Neural cell (in vitro differentiated cells): Measurements from ENCODE around the gene PIK3R4. TPM values are rescaled to one million over a fixed set of nuclear protein-coding genes. Genes with fewer than 3 reads are reported as not detected.

Experiments used
- H2AFZ ChIP-seq: fragments of 200-600, 300-800 bp; sonication (generic), shearing (Covaris generic); 2 replicates; pipeline ENCODE4 v1.6.0; 2014; ENCODE audit warnings: low read depth, mild to moderate bottlenecking, antibody characterized with exemption, low read length, moderate library complexity
- H3F3A ChIP-seq: fragments of 200-600 bp; shearing (Covaris generic); 2 replicates; pipeline ENCODE4 v1.6.1; 2016; ENCODE audit warnings: mild to moderate bottlenecking, moderate library complexity, mixed read lengths, antibody characterized with exemption, low read length; ENCODE audit not compliant: insufficient read depth, poor library complexity, severe bottlenecking
- H3K27ac ChIP-seq: fragments of 200-600, 300-800 bp; sonication (generic), shearing (Covaris generic); 2 replicates; pipeline ENCODE4 v1.5.1; 2014; ENCODE audit warnings: mild to moderate bottlenecking, low read length, moderate library complexity
- H3K27me3 ChIP-seq: fragments of 300-800, 200-600 bp; sonication (generic), shearing (Covaris generic); 2 replicates; pipeline ENCODE4 v1.6.0; 2014; ENCODE audit warnings: mild to moderate bottlenecking, low read depth, low read length, moderate library complexity; ENCODE audit not compliant: insufficient read depth
- H3K36me3 ChIP-seq: fragments of 300-800, 200-600 bp; sonication (generic), shearing (Covaris generic); 2 replicates; pipeline ENCODE4 v1.5.1; 2014; ENCODE audit warnings: mild to moderate bottlenecking, antibody characterized with exemption, low read length, moderate library complexity; ENCODE audit not compliant: insufficient read depth
- H3K4me2 ChIP-seq: fragments of 300-800, 200-600 bp; sonication (generic), shearing (Covaris generic); 2 replicates; pipeline ENCODE4 v1.6.0; 2014; ENCODE audit warnings: mild to moderate bottlenecking, low read length
- H3K4me3 ChIP-seq: fragments of 300-800, 200-600 bp; sonication (generic), shearing (Covaris generic); 2 replicates; pipeline ENCODE4 v1.5.1; 2014; ENCODE audit warnings: mild to moderate bottlenecking, low read length, moderate library complexity
- H3K79me2 ChIP-seq: fragments of 200-600 bp; shearing (Covaris generic); replicated peaks from 2 replicates; pipeline ENCODE4 v1.6.0; 2014; ENCODE audit warnings: mild to moderate bottlenecking, low read length, moderate library complexity; ENCODE audit not compliant: insufficient read depth
- H3K9ac ChIP-seq: fragments of 300-800, 200-600 bp; sonication (generic), shearing (Covaris generic); 2 replicates; pipeline ENCODE4 v1.6.1; 2016; ENCODE audit warnings: mild to moderate bottlenecking, low read length, mixed read lengths
- H3K9me2 ChIP-seq: fragments of 200-600 bp; shearing (Covaris generic); 2 replicates; pipeline ENCODE4 v1.6.1; 2016; ENCODE audit warnings: mild to moderate bottlenecking, low read length, mixed read lengths; ENCODE audit not compliant: insufficient read depth
- H3K9me3 ChIP-seq: fragments of 200-600, 300-800 bp; sonication (generic), shearing (Covaris generic); 2 replicates; pipeline ENCODE4 v1.6.1; 2016; ENCODE audit warnings: mild to moderate bottlenecking, mixed run types, low read length, moderate library complexity, mixed read lengths
- H4K20me1 ChIP-seq: fragments of 200-600 bp; shearing (Covaris generic); 2 replicates; pipeline ENCODE4 v1.6.1; 2016; ENCODE audit warnings: mild to moderate bottlenecking, mixed run types; ENCODE audit not compliant: insufficient read depth
- CTCF ChIP-seq: fragments of 450-650 bp; IDR thresholded peaks from 2 replicates; pipeline ENCODE4 v1.5.1; 2014; ENCODE audit warnings: antibody characterized with exemption, mild to moderate bottlenecking, moderate library complexity; ENCODE audit not compliant: poor library complexity, severe bottlenecking
- EP300 ChIP-seq: fragments of 450-650 bp; conservative IDR thresholded peaks from 2 replicates; pipeline ENCODE4 v1.6.1; 2014; ENCODE audit warnings: antibody characterized with exemption, mild to moderate bottlenecking, moderate library complexity; ENCODE audit not compliant: poor library complexity, severe bottlenecking
- EZH2 ChIP-seq: fragments of 200-600, 300-800 bp; shearing (Covaris generic), sonication (generic); IDR thresholded peaks from 2 replicates; pipeline ENCODE4 v1.6.1; 2014; ENCODE audit warnings: antibody characterized with exemption, low read length, borderline replicate concordance, mild to moderate bottlenecking; ENCODE audit not compliant: insufficient read depth, poor library complexity, severe bottlenecking
- MXI1 ChIP-seq: fragments of 450-650 bp; conservative IDR thresholded peaks from 2 replicates; pipeline ENCODE4 v1.6.1; 2014; ENCODE audit warnings: antibody characterized with exemption, mild to moderate bottlenecking; ENCODE audit not compliant: poor library complexity, severe bottlenecking
- POLR2AphosphoS5 ChIP-seq: IDR thresholded peaks from 2 replicates; pipeline ENCODE4 v1.6.1; 2012
- RAD21 ChIP-seq: fragments of 450-650 bp; conservative IDR thresholded peaks from 2 replicates; pipeline ENCODE4 v1.6.1; 2014; ENCODE audit warnings: antibody characterized with exemption, mild to moderate bottlenecking, moderate library complexity
- REST ChIP-seq: IDR thresholded peaks from 2 replicates; pipeline ENCODE4 v1.6.1; 2012; ENCODE audit warnings: borderline replicate concordance
- SMC3 ChIP-seq: fragments of 450-650 bp; conservative IDR thresholded peaks from 2 replicates; pipeline ENCODE4 v1.6.1; 2014; ENCODE audit warnings: antibody characterized with exemption, mild to moderate bottlenecking, moderate library complexity; ENCODE audit not compliant: poor library complexity
- TAF1 ChIP-seq: IDR thresholded peaks from 2 replicates; pipeline ENCODE4 v1.6.1; 2012; ENCODE audit warnings: low read depth
- polyA plus RNA-seq: library from polyadenylated mRNA; depleted of rRNA; stranded (reverse); fragments of >200 nt; gene quantifications from 2 replicates; pipeline ENCODE4 v1.2.3, GENCODE V29; 2014

The PIK3R4 gene
- polyA plus RNA-seq, 1 donor from 2014 or later = 18.3 TPM

GRCh38 chr3:130755666-130756065 is 9.0 kb upstream of the PIK3R4 start:
- Histone ChIP-seq H3K27me3 (no peaks in the 10 kb centered on the region), H3K4me2 (no peak overlapping the region), H4K20me1 (no peaks in the 10 kb centered on the region), H3K9me3 (no peaks in the 10 kb centered on the region), H3K27ac (no peak overlapping the region), H3K9ac (no peak overlapping the region), H3K36me3 (no peaks in the 10 kb centered on the region), H3K4me3 (no peak overlapping the region), H2AFZ (no peak overlapping the region), H3K79me2 (no peaks in the 10 kb centered on the region), H3F3A (no peaks in the 10 kb centered on the region), H3K9me2 (no peaks in the 10 kb centered on the region)
- no peak for TF ChIP-seq REST
- TF ChIP-seq RAD21 = no peak
- no peak for TF ChIP-seq SMC3

GRCh38 chr3:130748981-130749380 is 2.4 kb upstream of the PIK3R4 start:
- Histone ChIP-seq H3K27ac (no peak overlapping the region), H3K9ac (no peak overlapping the region), H3K4me3 (no peak overlapping the region), H3K9me2 (no peaks in the 10 kb centered on the region), H3K4me2 (no peak overlapping the region), H2AFZ (no peak overlapping the region), H3K27me3 (no peaks in the 10 kb centered on the region), H3K79me2 (peaks cover 23% of the 10 kb centered on the region), H4K20me1 (no peaks in the 10 kb centered on the region), H3K36me3 (no peaks in the 10 kb centered on the region), H3F3A (no peaks in the 10 kb centered on the region), H3K9me3 (no peaks in the 10 kb centered on the region)
- TF ChIP-seq MXI1 (no peak), TAF1 (no peak), CTCF (no peak), REST (no peak), SMC3 (no peak), EP300 (no peak), RAD21 (no peak), POLR2AphosphoS5 (no peak), EZH2 (no peak)
